Mammary microvascular endothelial cell (primary cell): ENCODE measurements around the gene PKD2. TPM values are rescaled to one million over a fixed set of nuclear protein-coding genes. Genes with fewer than 3 reads are reported as not detected.

Source experiments
- total RNA-seq: library from RNA; depleted of rRNA; stranded (reverse); fragments of >200 nt; gene quantifications from 2 replicates; pipeline ENCODE4 v1.2.3, GENCODE V29; 2015

Gene PKD2
- total RNA-seq = 11.8 and 12.2 TPM in 2 replicates

DNA sequence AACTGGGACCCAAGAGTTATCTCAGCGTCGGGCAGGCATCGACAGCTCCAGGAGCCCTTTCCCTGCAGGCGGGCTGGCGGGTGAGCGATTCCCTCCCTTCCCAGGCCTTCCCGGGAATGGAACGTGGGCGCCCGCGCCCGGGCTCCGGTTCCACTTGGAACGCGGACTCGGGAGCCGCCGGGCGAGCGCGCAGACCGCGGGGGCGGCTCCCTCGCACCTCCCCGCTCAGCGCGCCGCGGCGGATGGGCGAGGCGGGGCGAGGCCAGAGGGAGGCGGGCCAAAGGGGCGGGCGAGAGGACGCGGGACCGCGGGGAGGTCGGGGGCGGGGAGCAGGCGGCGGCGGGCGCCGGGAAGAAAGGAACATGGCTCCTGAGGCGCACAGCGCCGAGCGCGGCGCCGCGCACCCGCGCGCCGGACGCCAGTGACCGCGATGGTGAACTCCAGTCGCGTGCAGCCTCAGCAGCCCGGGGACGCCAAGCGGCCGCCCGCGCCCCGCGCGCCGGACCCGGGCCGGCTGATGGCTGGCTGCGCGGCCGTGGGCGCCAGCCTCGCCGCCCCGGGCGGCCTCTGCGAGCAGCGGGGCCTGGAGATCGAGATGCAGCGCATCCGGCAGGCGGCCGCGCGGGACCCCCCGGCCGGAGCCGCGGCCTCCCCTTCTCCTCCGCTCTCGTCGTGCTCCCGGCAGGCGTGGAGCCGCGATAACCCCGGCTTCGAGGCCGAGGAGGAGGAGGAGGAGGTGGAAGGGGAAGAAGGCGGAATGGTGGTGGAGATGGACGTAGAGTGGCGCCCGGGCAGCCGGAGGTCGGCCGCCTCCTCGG, at the start of gene PKD2:
Gene PKD2, plus strand, starts transcription at position 332 of the 818 bp plus-strand sequence. Its CDS starts 99 bp downstream, at position 431.

DNA sequence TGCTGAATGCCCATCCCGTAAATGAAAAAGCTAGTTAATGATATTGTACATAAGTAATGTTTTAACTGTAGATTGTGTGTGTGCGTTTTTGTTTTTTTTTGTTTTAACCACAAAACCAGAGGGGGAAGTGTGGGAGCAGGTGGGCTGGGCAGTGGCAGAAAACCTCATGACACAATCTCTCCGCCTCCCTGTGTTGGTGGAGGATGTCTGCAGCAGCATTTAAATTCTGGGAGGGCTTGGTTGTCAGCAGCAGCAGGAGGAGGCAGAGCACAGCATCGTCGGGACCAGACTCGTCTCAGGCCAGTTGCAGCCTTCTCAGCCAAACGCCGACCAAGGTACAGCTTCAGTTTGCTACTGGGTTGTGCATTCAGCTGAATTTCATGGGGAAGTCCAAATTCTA, 32.0 kb upstream of the PKD2 start, which contains the start of gene SPP1:
Gene SPP1, plus strand, starts transcription at position 249 of the 400 bp plus-strand sequence. CDS start 1,182 bp downstream, outside the sequence.

Other genes with a start within 250 kb of the PKD2 start
- gene IBSP, start 208.1 kb upstream of the PKD2 start, total RNA-seq = not detected in 2 replicates
- gene MEPE, start 174.7 kb upstream of the PKD2 start, total RNA-seq = not detected in 2 replicates
- 0.10 and 1.1 TPM in 2 replicates for gene SPP1, start 31.9 kb upstream of the PKD2 start, total RNA-seq
- 5.3 and 6.0 TPM in 2 replicates for gene ABCG2, start 151.0 kb downstream of the PKD2 start, total RNA-seq